ENCODE measurements around the gene PDE6D. TPM values are rescaled to one million over a fixed set of nuclear protein-coding genes. Genes with fewer than 3 reads are reported as not detected.
"Not testable (repeated sequence)": the region's sequence is repeated elsewhere in the genome, so short reads cannot be mapped to it uniquely, and the experiment has no call there.

The PDE6D gene
- total and polyA plus RNA-seq, 7 experiments from 2014 or later: 14.3 to 55.3 (median 27.0) TPM

DNA sequence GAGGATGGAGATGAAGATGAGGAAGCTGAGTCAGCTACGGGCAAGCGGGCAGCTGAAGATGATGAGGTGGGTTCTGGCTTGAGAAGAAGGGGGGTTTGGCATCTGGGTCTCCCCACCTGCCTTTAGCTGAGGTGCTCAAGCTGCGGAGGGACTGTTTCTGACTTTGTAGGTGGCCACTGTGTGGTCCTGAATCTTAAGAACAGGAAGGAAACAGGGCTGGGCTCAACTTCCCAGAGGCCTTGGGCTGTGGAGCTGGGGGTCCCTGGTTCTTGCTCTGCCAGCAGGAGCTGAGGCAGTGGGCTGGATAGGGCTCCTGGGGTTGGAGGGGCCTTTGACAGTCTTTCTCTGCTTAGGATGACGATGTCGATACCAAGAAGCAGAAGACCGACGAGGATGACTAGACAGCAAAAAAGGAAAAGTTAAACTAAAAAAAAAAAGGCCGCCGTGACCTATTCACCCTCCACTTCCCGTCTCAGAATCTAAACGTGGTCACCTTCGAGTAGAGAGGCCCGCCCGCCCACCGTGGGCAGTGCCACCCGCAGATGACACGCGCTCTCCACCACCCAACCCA, 68.5 kb downstream of the PDE6D start:
- H3K27me3 Mint-ChIP-seq; H3K9me3 ChIP-seq (ENCODE audit: control insufficient read depth in 2 of 3, low read length in 3 of 3); H3K27me3 ChIP-seq (ENCODE audit: control insufficient read depth in 2 of 2, insufficient read depth in 2 of 2, low read length in 2 of 2); intact Hi-C loops (cut with micrococcal nuclease); ATAC-seq: not testable (repeated sequence)
- Mint-ChIP-seq H3K9me3 (peaks cover 0 to 18% (median 0%) of the 10 kb centered on the region in 11 donors), H3K27ac (peak overlapping the region; percentile 89 to 98 (median 95)), H3K4me3 (peak overlapping the region; percentile 83 to 99 (median 92)), H3K36me3 (peaks cover 10 to 32% (median 24%) of the 10 kb centered on the region in 5 donors), H3K4me1 (peaks cover 30 to 49% (median 35%) of the 10 kb centered on the region in 7 donors)
- Histone ChIP-seq H3K27ac (ENCODE audit: low read depth, low read length) (peak overlapping the region; percentile 95), H3K4me1 (ENCODE audit: control insufficient read depth in 2 of 2, insufficient read depth in 2 of 2, low read length in 2 of 2) (peaks cover 28 to 34% of the 10 kb centered on the region in 2 donors), H3K36me3 (ENCODE audit: control insufficient read depth in 2 of 3, insufficient read depth in 3 of 3, low read length in 3 of 3) (peaks cover 12 to 49% (median 15%) of the 10 kb centered on the region in 3 experiments), H3K4me3 (ENCODE audit: low read length) (peak overlapping the region; percentile 90)
- ChIA-PET POLR2A (interaction anchor here (0.6 to 6.0 kb wide), 11 partner anchors 9 to 259 kb away, joined by 3 to 80 read pairs (median 11); no protein-coding TSS in a partner anchor), CTCF (interaction anchor here (0.6 to 12.1 kb wide), 5 partner anchors 9 to 103 kb away, joined by 3 to 475 read pairs (median 5); no protein-coding TSS in a partner anchor)
- peak in 8 of 9 donors; percentile 15 to 59 (median 36) for DNase-seq

DNA sequence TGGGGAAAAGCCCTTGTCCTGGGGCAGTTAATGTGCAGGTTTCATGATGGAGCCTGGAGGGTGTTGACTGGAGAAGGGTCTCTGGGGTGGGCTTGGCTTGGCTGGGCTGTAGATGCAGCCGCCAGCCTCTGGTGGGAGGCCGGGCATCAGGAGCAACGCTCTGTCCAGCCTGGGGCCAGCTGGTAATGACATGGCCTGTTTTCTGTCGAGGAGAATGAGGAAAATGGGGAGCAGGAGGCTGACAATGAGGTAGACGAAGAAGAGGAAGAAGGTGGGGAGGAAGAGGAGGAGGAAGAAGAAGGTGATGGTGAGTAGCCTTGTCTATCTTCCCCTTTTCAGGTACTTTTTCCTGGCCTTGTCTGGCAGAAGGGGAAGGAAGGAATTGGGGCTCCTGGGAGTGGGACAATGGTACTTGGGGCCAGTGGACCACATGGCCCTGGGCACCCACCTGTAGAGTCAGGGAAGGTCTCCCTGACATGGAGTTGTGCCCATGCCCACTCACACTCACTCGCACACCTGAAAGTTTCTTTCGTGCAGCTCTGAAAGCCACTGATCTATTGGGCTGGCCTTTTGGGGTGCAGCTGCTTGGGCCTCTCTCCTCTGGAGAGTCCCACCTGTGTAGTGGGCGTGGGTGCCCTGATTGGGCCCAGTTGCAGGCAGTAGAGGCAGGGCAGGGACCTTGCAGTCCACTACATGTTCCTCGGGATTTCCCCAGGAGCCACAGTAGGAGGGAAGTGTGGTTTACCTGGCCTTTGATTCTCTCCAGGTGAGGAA, 69.2 kb downstream of the PDE6D start:
- Mint-ChIP-seq H3K4me3 (peak overlapping the region; percentile 83 to 99 (median 92)), H3K36me3 (peaks cover 10 to 30% (median 24%) of the 10 kb centered on the region in 5 donors), H3K27me3 (peaks cover 0 to 6% (median 0%) of the 10 kb centered on the region in 5 donors), H3K9me3 (peaks cover 0 to 19% (median 0%) of the 10 kb centered on the region in 11 donors), H3K4me1 (peaks cover 30 to 49% (median 35%) of the 10 kb centered on the region in 7 donors), H3K27ac (peak overlapping the region; percentile 89 to 98 (median 95))
- intact Hi-C loops (cut with micrococcal nuclease): no loop called here
- POLR2A ChIA-PET: interaction anchor here (0.6 to 6.0 kb wide), 10 partner anchors 9 to 258 kb away, joined by 3 to 80 read pairs (median 8); no protein-coding TSS in a partner anchor
- CTCF ChIA-PET: interaction anchor here (0.6 to 12.1 kb wide), 7 partner anchors 9 to 924 kb away, joined by 3 to 475 read pairs (median 3); no protein-coding TSS in a partner anchor
- H3K27ac ChIP-seq (ENCODE audit: low read depth, low read length): peak overlapping the region; percentile 95
- peaks cover 12 to 52% (median 15%) of the 10 kb centered on the region in 3 experiments for H3K36me3 ChIP-seq (ENCODE audit: control insufficient read depth in 2 of 3, insufficient read depth in 3 of 3, low read length in 3 of 3)
- no peaks in the 10 kb centered on the region for H3K27me3 ChIP-seq (ENCODE audit: control insufficient read depth in 2 of 2, insufficient read depth in 2 of 2, low read length in 2 of 2)
- H3K4me1 ChIP-seq (ENCODE audit: control insufficient read depth in 2 of 2, insufficient read depth in 2 of 2, low read length in 2 of 2): peaks cover 28 to 34% of the 10 kb centered on the region in 2 donors
- H3K9me3 ChIP-seq (ENCODE audit: control insufficient read depth in 2 of 3, low read length in 3 of 3): no peaks in the 10 kb centered on the region
- no peak for ATAC-seq
- H3K4me3 ChIP-seq (ENCODE audit: low read length): peak overlapping the region; percentile 90
- DNase-seq: peak in 5 of 9 donors; percentile 4 to 46 (median 19)

DNA sequence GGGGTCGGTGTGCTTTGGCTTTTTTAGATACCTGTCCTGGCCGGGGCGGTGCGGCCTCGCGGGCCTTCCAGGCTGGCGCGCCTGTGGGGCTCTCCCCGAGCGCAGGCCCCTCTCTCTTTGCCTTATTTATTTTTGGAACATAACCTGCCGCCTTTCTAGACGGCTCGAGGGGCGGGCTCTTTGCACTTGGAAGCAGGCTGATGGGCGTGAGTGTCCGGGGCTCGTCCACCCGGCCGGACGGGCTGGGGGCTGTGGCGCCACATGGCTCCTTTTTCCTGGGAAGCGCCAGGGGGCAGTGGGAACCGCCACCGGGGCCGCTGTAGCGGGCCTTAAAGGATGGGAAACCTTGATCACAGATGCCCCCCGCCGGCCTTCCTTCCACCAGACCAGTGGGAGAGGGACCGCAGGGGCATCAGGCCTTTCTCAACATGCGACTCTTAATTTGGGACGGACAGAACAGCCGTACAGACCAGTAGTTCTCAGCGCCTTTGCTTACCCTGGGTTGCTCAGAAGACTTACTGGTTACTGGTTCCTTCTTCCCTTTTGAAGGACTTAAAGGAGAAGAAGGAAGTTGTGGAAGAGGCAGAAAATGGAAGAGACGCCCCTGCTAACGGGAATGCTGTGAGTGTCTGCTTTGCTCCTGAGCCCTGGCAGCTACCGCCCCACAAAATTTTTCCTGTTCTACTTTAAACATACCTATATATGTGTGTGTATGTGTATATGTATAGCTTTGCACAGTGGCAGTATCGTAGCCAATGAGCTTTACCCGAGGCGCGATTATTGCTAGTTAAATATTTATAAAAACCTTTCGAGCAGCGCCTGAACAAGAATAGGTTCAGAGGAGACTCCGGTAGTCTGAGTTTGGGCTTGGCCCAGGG, 70.0 kb downstream of the PDE6D start:
- DNase-seq: peak in 6 of 9 donors; percentile 18 to 35 (median 24)

DNA sequence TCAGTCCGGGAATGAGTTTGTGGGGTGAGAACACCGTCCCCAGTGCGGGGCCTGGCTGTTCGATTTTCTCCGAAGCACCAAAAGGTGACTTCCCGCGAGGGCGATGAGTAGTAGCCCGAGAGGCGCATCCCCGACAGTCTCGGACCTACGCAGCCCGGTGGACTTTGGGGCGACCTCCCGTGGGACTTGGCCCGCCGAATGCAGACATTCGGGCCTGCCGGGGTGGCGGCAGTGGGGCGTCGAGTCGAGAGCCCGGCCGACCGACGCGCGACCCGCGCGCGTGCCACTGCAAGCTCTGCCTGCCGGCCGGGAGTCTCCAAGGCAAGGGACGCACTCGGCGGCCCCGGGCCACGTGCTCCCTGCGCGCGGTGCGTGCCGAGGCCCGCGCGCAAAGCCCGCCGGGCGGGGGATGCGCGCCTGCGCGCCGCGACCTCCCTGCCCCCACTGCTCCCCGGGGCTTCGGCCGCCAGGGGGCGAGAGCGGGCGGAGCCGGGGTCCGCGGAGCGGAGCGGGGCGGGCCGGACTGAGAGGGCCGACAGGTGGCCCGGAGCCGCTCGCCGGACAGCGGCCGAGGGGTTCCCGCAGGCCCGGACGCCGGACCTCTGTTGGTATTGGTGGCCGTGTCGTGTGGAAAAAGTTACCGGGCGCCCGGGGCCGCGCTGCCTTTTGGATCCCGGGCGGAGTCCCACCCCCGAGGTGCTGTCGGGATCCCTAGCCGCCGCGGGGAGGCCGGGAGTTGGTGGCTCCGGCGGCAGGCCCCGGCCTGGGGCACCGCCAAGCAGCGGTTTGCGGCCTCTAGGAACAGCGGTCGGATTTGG, 70.9 kb downstream of the PDE6D start:
- H3K4me1 ChIP-seq (ENCODE audit: control insufficient read depth in 2 of 2, insufficient read depth in 2 of 2, low read length in 2 of 2): peaks cover 37 to 42% of the 10 kb centered on the region in 2 donors
- ChIA-PET CTCF (interaction anchor here (0.5 to 1.3 kb wide), 5 partner anchors 21 to 52 kb away, joined by 3 to 6 read pairs (median 4); no protein-coding TSS in a partner anchor), POLR2A (interaction anchor here (0.6 to 8.8 kb wide), 10 partner anchors 10 to 247 kb away, joined by 3 to 241 read pairs (median 8); partner anchors contain the start of gene NCL)
- Mint-ChIP-seq H3K36me3 (peaks cover 10 to 35% (median 24%) of the 10 kb centered on the region in 5 donors), H3K27me3 (peaks cover 0 to 6% (median 0%) of the 10 kb centered on the region in 5 donors), H3K4me3 (peak overlapping the region; percentile 91 to 99 (median 92)), H3K27ac (peak overlapping the region; percentile 91 to 100 (median 96)), H3K4me1 (peaks cover 28 to 54% (median 41%) of the 10 kb centered on the region in 7 donors), H3K9me3 (peaks cover 0 to 14% (median 0%) of the 10 kb centered on the region in 11 donors)
- intact Hi-C loops (cut with micrococcal nuclease): loop anchor here in 1 of 2 donors (1.0 to 10.0 kb wide), 5 partner anchors 71 to 1557 kb away; partner anchors contain the start of genes PDE6D, PSMD1 and SP100
- H3K27ac ChIP-seq (ENCODE audit: low read depth, low read length): peak overlapping the region; percentile 95
- H3K36me3 ChIP-seq (ENCODE audit: control insufficient read depth in 2 of 3, insufficient read depth in 3 of 3, low read length in 3 of 3): peaks cover 12 to 52% (median 15%) of the 10 kb centered on the region in 3 experiments
- H3K4me3 ChIP-seq (ENCODE audit: low read length): peak overlapping the region; percentile 90
- no peaks in the 10 kb centered on the region for H3K9me3 ChIP-seq (ENCODE audit: control insufficient read depth in 2 of 3, low read length in 3 of 3)
- no peaks in the 10 kb centered on the region for H3K27me3 ChIP-seq (ENCODE audit: control insufficient read depth in 2 of 2, insufficient read depth in 2 of 2, low read length in 2 of 2)
- ATAC-seq (peak; percentile 40), DNase-seq (peak; percentile 75 to 99 (median 89))

More for the DNA sequence above, 70.0 kb downstream of the PDE6D start:
- POLR2A ChIA-PET: interaction anchor here (1.2 to 6.0 kb wide), 6 partner anchors 8 to 99 kb away, joined by 5 to 80 read pairs (median 32); no protein-coding TSS in a partner anchor
- H3K4me3 Mint-ChIP-seq: peak overlapping the region; percentile 83 to 99 (median 92)
- Histone ChIP-seq H3K36me3 (ENCODE audit: control insufficient read depth in 2 of 3, insufficient read depth in 3 of 3, low read length in 3 of 3) (peaks cover 12 to 52% (median 15%) of the 10 kb centered on the region in 3 experiments), H3K4me3 (ENCODE audit: low read length) (peak overlapping the region; percentile 90), H3K9me3 (ENCODE audit: control insufficient read depth in 2 of 3, low read length in 3 of 3) (no peaks in the 10 kb centered on the region), H3K4me1 (ENCODE audit: control insufficient read depth in 2 of 2, insufficient read depth in 2 of 2, low read length in 2 of 2) (peaks cover 28 to 35% of the 10 kb centered on the region in 2 donors), H3K27ac (ENCODE audit: low read depth, low read length) (peak overlapping the region; percentile 95), H3K27me3 (ENCODE audit: control insufficient read depth in 2 of 2, insufficient read depth in 2 of 2, low read length in 2 of 2) (no peaks in the 10 kb centered on the region)
- H3K9me3 Mint-ChIP-seq: peaks cover 0 to 18% (median 0%) of the 10 kb centered on the region in 11 donors
- H3K27me3 Mint-ChIP-seq: peaks cover 0 to 6% (median 0%) of the 10 kb centered on the region in 5 donors
- peaks cover 30 to 52% (median 38%) of the 10 kb centered on the region in 7 donors for H3K4me1 Mint-ChIP-seq
- intact Hi-C loops (cut with micrococcal nuclease): loop anchor here in 1 of 2 donors (1.0 kb wide), 1 partner anchor 70 kb away; the partner anchor contains the start of gene PDE6D
- ATAC-seq: no peak
- peak overlapping the region; percentile 89 to 98 (median 95) for H3K27ac Mint-ChIP-seq
- CTCF ChIA-PET: interaction anchor here (0.6 to 12.1 kb wide), 6 partner anchors 10 to 925 kb away, joined by 3 to 475 read pairs (median 4); no protein-coding TSS in a partner anchor
- peaks cover 10 to 32% (median 24%) of the 10 kb centered on the region in 5 donors for H3K36me3 Mint-ChIP-seq

DNA sequence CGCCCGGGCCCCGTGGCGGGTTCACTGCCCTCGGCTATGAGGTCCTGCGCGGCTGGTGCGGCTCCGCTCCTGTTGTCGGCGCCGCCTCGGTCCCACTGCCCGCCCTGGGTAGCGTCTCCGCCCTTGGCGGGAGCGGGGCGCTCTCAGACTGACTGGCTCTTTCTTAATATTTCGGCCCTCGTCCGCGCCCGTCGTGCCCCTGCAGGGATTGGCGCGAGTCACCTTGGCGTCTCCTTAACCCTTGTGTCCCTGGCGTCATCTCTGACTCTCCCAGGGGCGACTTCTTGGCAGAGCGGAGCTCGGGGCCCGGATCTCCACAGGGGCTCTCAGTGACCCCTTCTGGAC, 71.5 kb downstream of the PDE6D start:
- Histone ChIP-seq H3K36me3 (ENCODE audit: control insufficient read depth in 2 of 3, insufficient read depth in 3 of 3, low read length in 3 of 3) (peaks cover 12 to 51% (median 15%) of the 10 kb centered on the region in 3 experiments), H3K9me3 (ENCODE audit: control insufficient read depth in 2 of 3, low read length in 3 of 3) (no peaks in the 10 kb centered on the region), H3K27ac (ENCODE audit: low read depth, low read length) (peak overlapping the region; percentile 95), H3K27me3 (ENCODE audit: control insufficient read depth in 2 of 2, insufficient read depth in 2 of 2, low read length in 2 of 2) (no peaks in the 10 kb centered on the region), H3K4me3 (ENCODE audit: low read length) (peak overlapping the region; percentile 90), H3K4me1 (ENCODE audit: control insufficient read depth in 2 of 2, insufficient read depth in 2 of 2, low read length in 2 of 2) (peaks cover 35 to 40% of the 10 kb centered on the region in 2 donors)
- Mint-ChIP-seq H3K4me1 (peaks cover 26 to 51% (median 41%) of the 10 kb centered on the region in 7 donors), H3K27ac (peak overlapping the region; percentile 91 to 100 (median 96)), H3K4me3 (peak overlapping the region; percentile 88 to 99 (median 92)), H3K9me3 (peaks cover 0 to 14% (median 0%) of the 10 kb centered on the region in 11 donors), H3K36me3 (peaks cover 10 to 37% (median 24%) of the 10 kb centered on the region in 5 donors), H3K27me3 (peaks cover 0 to 6% (median 0%) of the 10 kb centered on the region in 5 donors)
- DNase-seq (peak in 5 of 9 donors; percentile 44 to 62 (median 54)), ATAC-seq (no peak)
- POLR2A ChIA-PET: interaction anchor here (0.6 to 8.8 kb wide), 10 partner anchors 9 to 246 kb away, joined by 3 to 241 read pairs (median 8); partner anchors contain the start of gene NCL
- CTCF ChIA-PET: interaction anchor here (0.5 to 1.3 kb wide), 5 partner anchors 20 to 51 kb away, joined by 3 to 6 read pairs (median 4); no protein-coding TSS in a partner anchor
- intact Hi-C loops (cut with micrococcal nuclease): loop anchor here in 1 of 2 donors (5.0 to 10.0 kb wide), 4 partner anchors 608 to 1558 kb away; partner anchors contain the start of genes PSMD1 and SP100
